ENCODE data around the gene PSTPIP1.

Gene PSTPIP1

DNA sequence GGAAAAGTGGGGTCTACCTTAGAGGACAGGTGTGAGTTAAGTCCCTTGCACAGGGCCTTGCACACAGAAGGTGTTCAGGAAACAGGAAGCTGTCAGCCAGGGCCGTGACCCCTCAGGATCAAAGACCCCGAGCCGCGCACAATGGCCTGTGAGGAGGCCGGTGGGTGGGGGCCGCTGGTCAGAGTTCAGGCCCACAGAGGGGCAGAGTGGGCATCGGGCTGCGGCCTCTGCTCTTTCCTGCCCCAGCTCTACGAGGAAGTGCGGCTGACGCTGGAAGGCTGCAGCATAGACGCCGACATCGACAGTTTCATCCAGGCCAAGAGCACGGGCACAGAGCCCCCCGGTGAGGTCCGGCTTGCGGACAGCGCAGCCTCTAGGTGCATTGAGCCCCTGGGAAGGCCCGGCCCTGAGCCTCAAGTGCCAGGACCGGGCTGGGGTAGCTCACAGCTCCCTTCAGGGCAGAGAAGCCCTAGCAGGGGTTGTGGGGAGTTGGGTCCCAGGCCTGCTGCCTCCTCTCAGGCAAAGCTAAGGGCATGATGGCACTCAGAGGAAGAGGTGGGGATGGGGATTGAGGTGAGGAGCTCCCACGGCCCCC lies 37.2 kb downstream of the PSTPIP1 start:
- no peak for DNase-seq

DNA sequence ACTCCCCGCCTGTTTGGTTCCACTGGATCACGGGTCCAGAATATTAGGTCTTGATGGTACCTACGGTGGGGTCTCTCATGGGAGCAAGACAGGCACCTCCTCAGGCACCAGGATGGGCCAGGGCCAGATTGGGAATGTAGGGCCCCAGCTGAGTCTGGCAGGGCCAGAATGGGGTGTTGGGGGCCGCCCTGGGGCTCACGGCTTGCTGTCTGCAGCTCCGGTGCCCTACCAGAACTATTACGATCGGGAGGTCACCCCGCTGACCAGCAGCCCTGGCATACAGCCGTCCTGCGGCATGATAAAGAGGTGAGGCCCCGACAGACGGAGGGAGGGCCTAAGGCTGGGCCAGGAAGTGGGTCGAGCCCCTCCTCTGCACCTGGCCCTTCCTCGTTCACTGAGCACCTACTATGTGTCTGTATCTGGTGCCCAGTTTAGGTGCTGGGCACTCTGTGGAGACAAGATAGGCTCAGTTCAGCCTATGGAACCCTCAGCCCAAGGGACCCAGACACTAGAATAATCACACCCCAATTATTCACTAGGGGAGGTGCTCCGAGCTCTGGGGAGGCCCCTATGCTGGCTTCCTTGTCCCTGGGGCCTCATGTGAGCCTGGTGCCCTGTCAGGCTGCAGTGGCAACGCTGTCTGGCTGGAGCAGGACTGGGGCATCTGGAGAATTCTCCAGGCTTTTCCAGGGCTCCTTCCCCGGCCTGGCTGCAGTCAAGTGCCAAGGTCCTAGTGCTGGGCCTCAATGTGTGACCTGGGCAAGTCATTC lies 37.9 kb downstream of the PSTPIP1 start:
- DNase-seq = no peak

DNA sequence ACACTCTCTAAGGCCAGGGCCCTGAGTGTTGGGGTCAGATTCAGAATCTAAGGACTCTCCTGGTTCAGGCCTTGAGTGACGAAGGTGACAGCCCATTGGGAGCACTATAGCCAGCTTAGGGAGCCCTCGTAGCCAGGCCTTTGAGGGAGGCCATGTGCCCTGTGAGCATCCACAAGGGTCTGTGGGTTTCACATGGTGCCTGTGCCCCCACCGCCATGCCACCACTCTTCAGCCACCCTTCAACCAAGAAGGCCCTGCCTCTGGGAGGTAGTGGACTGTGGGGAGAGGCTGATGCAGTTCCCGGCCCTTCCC lies 38.4 kb downstream of the PSTPIP1 start:
- no peak for DNase-seq

DNA sequence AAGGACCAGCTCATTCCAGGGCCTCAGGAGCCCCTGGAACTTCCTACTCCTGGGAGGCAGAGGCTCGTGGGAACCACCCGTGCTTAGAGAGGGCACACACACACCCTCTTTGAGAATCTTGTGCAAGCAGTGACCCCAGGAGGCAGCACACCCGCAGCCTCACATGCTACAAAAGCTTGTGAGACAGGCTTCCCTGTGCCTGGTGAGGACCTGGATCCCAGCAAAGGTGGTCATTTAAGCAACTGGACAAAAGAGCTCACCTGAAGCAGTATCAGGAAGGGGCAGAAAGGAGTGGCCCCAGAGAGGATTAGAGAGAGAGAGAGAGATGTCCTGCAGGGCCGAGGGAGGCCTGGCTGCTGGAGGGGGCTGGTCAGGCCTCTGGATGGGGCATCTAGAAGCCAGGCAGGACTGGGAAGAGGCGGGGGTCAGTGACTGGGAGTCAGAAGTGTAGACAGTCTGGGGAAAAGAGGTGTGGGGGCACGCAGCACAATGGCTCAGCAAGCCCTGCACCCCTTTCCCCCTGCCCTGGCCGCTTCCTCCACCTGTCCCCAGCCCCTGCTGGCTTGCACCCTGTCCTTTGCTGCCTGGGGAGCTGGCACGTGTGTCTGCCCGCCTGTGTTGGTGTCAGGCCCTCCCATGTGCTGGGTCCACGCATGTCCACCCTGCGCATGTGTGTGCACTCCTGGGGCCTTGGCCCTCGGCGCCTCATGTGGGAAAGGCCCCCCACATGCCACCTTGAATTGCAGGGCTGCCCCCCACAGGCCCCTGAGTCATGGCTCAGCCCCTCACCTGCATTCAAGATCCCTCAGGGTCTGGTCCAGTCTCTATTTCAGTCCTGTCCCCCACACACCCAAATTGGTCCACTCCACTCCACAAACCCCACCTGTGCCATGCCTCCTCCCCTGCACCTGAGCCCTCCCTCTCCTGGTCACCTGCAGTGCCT lies 39.1 kb downstream of the PSTPIP1 start:
- DNase-seq = peak; percentile 60

DNA sequence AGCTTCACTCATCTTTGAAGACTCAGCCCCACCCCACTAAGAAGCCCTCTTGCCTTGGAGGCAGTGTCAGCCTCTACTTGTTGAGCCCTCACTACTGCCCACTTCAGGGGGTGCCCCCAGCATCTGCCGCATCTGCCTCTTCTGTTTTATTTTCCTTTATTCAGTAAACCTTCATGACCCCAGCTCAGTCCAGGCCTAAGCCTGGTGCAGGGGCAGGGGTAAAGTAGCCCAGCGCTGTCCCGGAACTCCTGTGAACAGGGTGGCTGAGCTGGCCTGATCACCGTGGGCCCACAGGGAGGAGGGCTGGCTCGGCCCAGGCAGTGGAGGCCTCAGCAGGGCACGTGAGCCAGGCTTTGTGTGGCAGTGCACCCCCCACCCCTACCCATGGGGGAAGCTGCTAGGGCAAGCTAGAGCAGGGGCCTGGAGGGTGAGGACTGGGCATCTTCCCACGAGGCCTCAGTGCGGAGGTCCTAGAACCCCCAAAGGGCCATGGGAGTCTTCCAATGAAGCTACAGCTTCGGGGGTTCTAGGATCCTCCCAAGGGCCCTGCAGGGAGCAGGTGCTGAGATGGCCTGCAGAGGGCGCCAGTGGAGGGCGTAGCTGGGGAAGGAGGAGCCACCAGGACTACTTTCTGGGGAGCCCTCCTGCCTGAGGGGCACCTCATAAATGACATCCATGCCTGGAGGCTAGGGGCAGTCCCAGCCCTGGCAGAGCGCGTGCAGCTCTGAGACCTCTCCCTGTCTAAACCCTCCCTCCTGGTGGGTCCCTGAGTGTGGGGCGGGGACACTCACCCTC lies 40.0 kb downstream of the PSTPIP1 start:
- peak; percentile 80 for DNase-seq

DNA sequence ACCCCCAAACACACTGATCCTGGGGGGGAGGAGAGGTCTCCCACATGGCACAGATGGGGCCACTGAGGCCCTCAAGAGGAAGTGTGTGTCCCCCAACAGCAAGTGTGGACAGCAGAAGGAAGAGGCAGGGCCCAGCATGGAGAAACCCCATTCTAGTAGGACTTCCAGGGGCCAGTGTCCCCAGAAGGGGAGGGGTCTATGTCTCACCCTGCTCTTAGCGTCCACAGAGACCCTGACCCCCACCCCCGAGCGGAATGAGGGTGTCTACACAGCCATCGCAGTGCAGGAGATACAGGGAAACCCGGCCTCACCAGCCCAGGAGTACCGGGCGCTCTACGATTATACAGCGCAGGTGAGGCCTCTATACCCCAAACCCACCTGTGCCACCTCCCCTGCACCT lies 40.7 kb downstream of the PSTPIP1 start:
- DNase-seq = no peak

DNA sequence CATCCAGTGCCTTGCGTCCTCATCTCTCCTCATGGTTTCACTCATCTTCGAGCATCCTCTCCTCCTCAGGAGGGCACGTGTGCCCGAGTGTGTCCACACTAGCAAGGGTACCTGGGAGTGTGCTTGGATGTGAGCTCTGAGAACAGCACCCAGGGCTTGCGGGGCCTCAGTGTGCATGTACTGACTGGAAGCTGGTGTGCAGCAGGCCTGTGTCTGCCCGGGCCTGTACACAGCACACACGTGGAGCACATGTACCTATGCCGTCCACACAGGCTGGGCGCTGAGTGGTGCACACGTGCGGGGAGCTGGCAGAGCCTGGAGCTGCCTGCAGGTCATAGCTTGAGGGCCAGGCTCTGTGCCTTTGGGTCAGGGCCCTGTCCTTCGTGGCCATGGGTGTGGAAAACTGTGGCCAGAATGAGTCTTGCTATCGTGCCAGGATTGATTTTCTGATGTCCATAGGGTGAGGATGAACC lies 41.1 kb downstream of the PSTPIP1 start:
- DNase-seq = no peak

DNA sequence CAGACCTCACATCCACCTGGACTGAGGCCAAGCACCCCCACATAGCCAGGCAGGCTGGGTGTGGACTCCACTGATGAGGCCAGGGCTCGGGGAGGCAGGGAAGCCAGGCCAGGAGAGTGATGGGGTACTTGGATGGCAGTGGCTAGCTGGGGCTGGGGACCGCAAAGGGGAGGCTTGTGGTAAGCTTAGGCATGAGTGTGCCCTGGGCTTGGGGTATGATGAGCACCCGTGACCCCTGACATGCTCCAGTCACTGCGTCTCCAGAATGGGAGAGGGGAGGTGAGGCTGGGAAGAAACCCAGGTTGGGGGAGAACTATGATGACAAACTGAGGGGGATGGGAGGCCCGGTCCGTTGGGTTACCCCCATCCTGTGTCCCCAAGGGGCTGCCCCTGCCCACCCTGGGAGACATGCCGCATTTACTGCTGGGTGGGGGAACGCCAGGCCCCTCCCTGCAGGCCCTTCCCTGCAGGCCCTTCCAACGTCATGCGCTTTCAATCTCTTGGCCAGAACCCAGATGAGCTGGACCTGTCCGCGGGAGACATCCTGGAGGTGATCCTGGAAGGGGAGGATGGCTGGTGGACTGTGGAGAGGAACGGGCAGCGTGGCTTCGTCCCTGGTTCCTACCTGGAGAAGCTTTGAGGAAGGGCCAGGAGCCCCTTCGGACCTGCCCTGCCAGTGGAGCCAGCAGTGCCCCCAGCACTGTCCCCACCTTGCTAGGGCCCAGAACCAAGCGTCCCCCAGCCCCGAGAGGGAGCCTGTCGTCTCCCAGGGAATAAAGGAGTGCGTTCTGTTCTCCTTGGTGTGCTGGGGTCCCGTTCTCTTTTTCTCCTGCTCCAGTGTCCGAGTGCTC lies 41.8 kb downstream of the PSTPIP1 start:
- DNase-seq = no peak

DNA sequence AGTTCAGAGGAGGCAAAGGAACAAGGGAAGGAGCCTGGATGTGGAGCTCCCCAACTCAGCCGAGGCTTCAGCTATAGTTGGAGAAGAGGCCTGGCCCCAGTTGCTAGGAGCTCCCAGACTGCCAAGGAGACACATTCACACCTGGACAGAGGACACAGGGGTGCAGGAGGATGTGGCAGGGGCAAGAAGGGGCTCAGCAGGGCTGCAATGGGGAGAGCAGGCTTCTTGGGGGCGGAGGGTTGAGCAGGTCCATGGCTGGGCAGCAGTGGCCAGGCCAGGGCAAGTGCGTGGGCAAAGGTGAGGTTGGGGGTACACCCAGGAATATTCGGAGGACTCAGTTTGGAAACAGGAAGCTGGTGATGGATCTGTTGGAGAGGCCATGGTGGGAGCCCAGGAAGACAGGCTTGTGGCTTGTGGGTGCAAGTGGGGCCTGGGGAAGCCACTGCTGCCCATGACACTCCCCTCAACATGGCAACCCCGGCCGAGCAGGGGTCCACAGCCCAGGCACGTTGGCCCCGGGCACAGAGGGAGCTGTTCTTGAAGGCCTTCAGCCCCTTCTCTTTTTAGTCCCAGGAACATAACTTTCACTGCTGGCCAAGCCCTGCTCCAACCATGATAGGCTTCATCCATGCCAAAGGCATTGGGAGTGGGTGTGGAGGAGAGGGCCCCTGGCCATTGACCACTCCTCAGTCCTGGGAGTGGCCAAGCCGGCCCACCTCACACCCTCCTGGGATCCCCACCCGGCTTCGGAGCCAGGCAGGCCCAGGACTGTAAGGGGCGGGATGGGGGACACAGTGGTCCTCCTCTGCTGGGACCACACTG lies 42.7 kb downstream of the PSTPIP1 start:
- peak; percentile 63 for DNase-seq

DNA sequence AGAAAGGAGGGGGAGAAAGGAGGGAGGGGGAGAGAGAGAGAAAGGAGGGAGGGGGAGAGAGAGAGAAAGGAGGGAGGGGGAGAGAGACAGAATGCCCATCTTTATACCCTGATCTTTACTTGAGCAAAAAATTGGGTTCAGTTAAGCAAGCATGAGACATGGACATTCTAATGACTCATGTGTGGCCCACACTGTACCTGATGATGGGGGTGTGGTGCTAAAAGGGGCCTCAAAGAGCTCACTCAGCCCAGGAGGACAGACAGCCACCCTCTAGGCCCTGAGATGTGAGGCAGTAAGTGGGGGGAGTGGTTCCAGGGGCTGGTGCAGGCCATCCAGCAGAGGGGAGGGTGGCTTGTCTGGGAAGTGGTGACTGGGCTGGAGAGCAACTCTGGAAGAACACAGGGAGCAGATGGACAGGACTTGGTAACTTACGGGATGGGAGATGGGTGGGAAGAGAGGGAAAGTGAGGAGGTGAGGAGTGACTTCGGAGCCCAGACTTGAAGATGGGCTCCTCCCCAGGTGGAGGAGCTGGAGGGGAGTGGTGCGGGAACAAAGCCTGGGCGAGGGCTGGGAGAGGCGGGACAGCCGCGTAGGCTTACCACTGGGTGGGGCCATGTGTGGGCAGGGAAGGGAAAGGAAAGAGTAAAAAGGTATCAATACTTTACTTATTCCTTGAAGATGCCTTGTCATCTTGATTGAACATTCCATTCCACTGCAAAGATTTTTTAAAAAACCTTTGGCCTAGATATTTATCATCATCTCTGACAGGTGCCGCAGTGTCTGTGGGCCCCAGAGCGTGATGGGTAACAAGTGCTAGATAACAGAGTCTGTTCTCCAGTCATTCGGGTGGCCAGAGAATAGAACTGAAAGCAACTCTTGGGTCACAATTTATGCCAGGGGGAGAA lies 43.6 kb downstream of the PSTPIP1 start:
- no peak for DNase-seq

DNA sequence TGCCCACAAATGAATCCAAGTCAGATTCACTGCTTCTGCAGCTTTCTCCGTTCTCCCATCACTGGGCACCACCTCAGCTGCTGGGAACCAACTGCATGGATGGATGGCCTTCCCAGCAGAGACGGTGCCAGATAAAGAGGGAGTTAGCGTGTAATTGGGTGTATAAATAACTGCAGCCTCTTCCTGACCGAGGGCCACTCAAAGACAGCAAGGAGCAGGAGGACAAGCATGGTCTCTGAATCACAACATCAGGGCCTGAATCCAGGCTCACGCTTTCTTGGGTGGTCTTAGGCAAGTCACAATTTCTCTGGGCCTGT lies 44.2 kb downstream of the PSTPIP1 start:
- DNase-seq = no peak

DNA sequence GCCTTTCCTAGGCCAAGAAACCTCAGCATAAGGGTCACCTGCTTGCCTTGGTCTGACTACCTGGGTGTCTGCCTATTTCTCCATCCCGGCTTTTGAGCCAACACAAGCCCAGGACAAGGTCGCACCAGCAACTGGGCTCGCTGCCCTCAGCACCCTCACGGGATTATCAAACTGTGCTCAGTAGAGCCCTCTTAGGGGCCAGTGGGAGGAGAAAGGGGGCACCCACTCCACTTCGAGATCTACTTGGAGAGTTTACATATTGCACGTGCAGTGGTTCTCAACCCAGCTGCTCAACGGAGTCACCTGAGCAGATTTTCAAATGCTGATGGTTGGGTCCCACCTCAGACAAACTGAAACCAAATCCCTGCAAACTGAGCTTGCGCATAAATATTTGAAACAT lies 44.9 kb downstream of the PSTPIP1 start:
- DNase-seq = no peak

DNA sequence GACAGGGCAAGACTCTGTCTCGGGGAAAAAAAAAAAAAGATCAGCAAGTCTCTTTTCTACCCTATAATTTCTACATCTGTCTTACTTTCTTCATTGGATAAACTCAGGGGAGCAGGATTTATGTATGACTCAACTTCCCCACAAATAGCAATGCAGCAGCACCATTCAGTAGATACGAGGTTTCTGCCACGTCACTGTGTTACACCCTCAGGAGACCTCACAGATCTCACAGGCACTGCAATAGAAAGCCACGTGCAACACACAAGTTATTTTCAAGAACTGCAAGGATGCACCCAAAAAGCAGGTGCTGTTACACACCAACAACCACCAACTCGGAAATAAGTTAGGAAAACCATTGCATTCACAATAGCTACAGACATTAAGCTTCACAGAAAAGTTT lies 45.7 kb downstream of the PSTPIP1 start:
- DNase-seq = no peak

DNA sequence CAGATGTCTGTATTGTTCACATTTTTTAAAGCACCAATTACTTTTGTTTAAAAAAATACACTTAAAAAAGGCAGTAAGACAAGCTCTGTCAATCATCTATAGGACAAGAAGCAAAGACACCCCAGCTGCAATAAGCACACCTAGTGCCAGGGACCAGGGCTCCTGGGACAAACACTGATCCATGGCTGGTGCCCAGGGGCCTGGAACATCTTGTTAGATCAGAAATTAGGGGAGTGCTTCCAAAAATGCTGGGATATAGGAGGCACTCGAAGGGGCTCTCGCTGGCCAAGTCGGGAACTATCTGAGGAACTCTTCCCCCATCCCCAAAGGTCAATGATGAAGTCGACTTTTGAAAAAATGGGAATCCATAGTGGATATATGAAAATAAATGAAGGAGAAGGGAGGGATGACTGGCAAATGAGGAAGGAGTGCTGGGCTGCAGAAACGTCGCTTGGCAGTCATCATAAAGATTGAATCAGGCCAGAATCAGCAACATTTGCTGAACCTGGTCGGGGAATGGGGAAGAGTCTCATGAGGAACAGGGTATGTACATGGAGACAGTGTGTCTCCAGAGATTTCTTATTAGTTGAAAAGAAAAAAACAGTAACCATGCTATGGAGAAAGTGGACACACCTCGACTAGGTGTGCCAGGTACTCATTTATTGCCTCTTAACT lies 47.5 kb downstream of the PSTPIP1 start:
- DNase-seq = no peak

DNA sequence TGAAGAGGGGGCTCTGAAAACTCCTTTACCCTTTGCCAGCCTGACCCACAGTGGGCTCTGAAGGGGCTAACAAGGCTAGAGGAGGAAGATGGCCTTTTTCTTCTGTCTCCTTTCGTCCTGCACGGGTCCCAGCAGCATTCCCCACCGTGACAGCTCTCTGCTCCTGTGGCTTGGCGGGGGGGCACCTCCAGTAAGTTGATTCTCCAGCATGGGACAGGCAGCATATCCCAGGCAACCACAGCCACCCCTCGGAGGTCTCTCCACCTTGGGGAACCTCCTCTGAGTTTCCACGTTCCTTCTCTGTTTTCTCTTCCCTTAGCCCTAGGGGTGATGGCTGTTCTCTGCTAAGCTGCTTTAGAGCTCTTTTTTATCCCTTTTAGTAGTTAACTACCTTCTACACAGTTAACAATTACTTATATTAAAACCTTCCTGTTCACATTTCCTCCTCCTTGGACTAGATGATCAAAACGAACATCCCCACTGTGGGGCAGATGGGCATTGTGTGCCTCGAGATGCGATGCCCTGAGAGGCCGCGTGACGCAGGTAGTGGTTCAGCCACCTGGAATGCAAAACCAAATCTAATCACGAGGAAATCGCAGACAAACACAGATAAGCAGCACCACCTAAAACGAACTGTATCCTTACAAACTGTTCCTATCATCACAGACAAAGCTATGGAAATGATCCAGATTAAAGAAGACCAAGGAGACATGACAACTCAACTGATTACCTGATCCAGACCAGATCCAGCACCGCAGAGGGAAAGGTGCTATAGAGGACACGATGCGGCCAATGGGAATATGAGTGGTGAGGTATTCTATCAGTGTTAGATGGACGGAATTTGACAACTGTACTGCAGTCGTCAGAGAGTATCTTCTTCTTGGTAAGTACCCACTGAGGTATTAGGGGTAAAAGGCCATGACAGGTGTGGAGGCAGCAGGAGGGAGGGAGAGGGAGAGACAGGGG lies 48.3 kb downstream of the PSTPIP1 start:
- no peak for DNase-seq

DNA sequence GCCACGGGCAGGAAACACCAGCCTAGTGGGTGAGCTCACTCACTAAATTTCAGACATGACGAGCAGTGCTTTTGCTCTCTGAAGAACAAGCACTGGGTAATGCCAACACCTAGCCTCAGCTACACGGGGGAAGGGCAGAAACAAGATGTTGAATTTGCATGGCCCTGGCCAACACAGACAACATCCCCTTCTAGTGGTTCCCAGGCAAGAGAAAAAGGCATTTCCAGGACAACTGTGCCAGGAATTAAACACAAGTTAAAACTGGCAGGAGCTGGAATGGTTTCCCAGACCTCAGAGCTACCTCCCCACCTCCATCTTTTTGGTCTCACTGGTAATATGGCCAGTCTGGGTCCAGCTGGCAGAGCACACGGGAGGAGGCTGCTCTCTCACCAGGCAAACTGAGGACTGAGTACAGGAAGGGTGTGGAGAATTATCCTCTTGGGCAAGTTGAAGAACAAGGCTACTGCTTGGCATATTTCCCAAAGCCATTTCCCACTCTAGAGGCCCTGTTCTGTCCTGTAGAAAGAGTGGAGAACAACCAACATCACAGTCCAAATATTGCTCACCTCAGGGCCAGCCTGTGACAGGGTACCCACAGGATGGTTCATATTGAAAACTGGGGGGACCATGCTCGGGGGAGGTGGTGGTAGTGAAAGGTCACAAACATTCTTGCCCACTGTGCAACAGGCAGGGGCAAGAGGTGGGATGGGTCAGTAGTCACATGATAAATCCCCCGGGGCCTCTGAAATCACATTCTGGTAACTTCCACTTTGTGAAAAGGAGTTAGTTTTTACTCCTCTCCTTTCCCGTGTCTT lies 49.5 kb downstream of the PSTPIP1 start:
- DNase-seq = no peak

DNA sequence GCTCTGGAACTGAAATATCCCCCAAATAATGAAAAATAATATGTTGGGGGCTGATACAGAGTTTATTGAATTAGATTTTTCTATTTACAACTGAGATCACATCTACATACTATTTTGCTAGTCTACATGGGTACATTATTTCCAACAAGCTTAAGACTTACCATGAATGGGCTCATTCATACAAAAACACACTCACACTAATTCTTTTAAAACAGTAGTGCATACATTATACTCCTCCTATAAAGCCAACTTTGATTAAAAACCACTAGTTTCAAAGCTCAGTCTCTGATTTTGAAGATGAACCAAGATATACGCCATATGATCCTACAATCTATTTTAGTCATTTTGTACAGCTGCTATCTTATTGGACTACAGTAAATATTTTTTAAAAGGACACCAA lies 51.1 kb downstream of the PSTPIP1 start:
- no peak for DNase-seq

All from activated effector memory CD4-positive, alpha-beta T cell treated with anti-CD3 and anti-CD28 coated beads, Interleukin-2, amount 50 U/mL, for 16 hours (primary cell).